ENCODE data around the gene TUBGCP6. TPM values are rescaled to one million over a fixed set of nuclear protein-coding genes. Genes with fewer than 3 reads are reported as not detected.

TUBGCP6 gene
- total RNA-seq, 2 experiments from 2014 or later, result 41.4 to 43.8 TPM

DNA sequence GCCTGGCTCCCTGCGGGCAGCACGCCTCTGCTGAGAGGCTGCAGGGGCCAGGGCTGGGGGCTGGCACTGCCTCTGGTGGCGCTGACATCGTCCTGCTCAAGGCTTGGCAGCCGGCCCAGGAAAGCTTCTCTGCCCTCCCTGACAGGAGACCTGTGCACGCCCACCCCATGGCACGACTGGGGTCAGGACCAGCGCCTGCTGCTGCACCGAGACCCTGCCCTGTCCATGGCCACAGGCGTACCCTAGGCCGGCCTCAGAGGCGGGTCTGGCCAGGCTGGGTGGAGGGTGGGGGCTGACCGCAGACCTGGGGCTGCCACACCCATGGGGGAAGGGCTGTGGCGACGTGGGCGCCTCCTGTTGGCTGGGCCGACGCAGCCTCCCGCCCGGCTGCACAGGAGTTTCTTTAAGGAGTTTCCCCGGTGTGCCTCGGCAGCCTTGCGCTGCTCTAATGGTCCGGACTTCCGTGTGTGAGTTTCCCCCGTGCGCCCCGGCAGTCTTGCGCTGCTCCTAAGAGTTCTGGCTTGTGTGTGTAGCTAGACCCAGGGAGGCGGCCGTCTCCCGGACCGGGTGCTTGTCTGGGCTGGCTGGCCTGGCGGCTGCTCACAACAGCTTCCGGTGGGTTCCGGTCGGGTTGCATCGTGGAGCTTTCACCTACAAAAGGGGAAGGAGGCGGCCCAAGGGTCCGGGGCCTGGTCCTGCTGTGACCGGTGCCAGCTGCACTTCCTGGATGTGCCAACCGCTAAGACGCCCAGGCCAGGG lies 54.5 kb downstream of the TUBGCP6 start:
- Mint-ChIP-seq H3K9me3 (no peaks in the 10 kb centered on the region), H3K36me3 (peaks cover 16% of the 10 kb centered on the region), H3K4me3 (peak overlapping the region; percentile 87), H3K27me3 (no peaks in the 10 kb centered on the region), H3K4me1 (ENCODE audit: low read depth) (peaks cover 44% of the 10 kb centered on the region), H3K27ac (peak overlapping the region; percentile 98)
- CTCF ChIA-PET, result interaction anchor here (0.6 to 2.1 kb wide), 8 partner anchors 14 to 260 kb away, joined by 3 to 11 read pairs (median 4); no protein-coding TSS in a partner anchor
- intact Hi-C loops (cut with micrococcal nuclease), result loop anchor here (2.0 to 5.0 kb wide), 4 partner anchors 52 to 337 kb away; partner anchors contain the start of genes PIM3 and SCO2
- peak; percentile 86 for DNase-seq
- POLR2A ChIA-PET, result interaction anchor here (0.5 to 2.8 kb wide), 9 partner anchors 8 to 228 kb away, joined by 3 to 12 read pairs (median 3); partner anchors contain the start of genes PANX2 and SELENOO

DNA sequence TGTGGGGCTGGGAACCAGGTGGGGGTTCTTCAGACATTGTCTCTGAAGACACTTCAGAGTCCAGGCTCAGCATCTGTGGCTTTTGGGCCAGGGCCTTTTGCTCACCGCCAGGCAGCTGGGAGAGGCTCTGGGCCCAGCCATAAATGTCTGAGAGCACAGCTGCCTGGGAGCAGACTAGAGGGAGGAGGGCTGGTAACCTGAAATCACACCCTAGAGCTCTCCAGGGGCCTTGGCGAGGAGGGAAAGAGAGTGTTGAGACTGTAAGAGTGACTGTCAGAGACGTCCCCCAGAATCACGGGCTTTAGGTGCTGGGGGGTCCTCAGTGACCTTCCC lies 55.0 kb downstream of the TUBGCP6 start:
- Mint-ChIP-seq H3K36me3 (peaks cover 16% of the 10 kb centered on the region), H3K4me1 (ENCODE audit: low read depth) (peaks cover 45% of the 10 kb centered on the region), H3K27ac (peak overlapping the region; percentile 98), H3K9me3 (no peaks in the 10 kb centered on the region), H3K27me3 (no peaks in the 10 kb centered on the region), H3K4me3 (peak overlapping the region; percentile 87)
- CTCF ChIA-PET, result interaction anchor here (1.0 to 2.1 kb wide), 3 partner anchors 17 to 53 kb away, joined by 3 to 11 read pairs (median 5); no protein-coding TSS in a partner anchor
- intact Hi-C loops (cut with micrococcal nuclease), result loop anchor here (2.0 to 5.0 kb wide), 4 partner anchors 52 to 337 kb away; partner anchors contain the start of genes PIM3 and SCO2
- DNase-seq, result no peak
- POLR2A ChIA-PET, result no interaction called here

DNA sequence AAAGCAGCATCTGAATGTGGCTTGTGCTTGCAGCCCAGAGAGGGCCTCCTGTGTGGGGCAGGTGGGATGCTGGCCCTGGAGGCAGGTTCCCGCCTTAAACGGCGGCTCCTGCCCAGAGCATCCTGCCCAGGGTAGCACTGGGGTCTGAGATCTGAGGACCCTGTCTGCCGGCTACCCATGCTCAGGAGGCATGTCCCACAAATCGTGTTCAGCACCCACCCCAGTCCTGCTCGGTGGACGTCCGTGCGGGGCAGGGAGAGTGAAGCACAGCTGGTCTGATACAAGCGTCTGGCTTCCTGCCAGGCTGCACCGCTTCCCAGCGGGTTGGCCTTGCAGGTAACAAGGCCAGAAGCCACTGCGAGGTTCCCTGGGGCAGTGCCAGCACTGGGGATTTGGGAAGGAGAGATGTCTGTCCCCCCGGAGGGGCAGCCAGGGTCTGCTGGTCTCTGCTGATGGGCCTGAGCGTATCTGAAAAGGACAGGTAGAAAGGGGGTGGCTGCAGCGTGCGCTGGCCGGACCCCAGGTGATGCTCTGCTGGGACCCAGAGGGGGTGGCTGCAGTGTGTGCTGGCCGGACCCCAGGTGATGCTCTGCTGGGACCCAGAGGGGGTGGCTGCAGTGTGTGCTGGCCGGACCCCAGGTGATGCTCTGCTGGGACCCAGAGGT lies 55.5 kb downstream of the TUBGCP6 start:
- H3K36me3 Mint-ChIP-seq, result peaks cover 16% of the 10 kb centered on the region

DNA sequence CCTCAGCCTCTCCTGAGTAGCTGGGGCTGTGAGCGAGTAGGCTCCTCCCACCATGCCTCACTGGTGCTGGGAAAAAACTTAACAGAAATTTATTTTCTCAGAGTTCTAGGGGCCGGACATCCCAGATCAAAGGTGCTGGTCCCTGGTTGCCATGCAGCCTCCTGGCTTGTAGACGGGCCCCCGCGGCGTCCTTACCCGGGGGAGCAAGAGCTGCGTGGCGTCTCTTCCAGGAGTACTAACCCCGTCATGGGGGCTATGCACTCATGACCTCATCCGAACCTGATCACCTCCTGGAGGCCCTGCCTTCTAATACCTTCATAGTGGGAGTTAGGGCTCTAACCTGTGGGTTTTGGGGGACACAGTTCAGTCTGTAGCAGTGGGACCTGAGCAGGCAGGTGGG lies 56.5 kb downstream of the TUBGCP6 start:
- no peak overlapping the region for H3K4me3 Mint-ChIP-seq
- peaks cover 49% of the 10 kb centered on the region for H3K4me1 Mint-ChIP-seq (ENCODE audit: low read depth)
- H3K27ac Mint-ChIP-seq, result no peak overlapping the region
- H3K36me3 Mint-ChIP-seq, result peaks cover 16% of the 10 kb centered on the region
- ChIA-PET CTCF (no interaction called here), POLR2A (no interaction called here)
- no peaks in the 10 kb centered on the region for H3K9me3 Mint-ChIP-seq
- no peaks in the 10 kb centered on the region for H3K27me3 Mint-ChIP-seq
- intact Hi-C loops (cut with micrococcal nuclease), result no loop called here
- no peak for DNase-seq

More for the DNA sequence above, 55.5 kb downstream of the TUBGCP6 start:
- Mint-ChIP-seq H3K9me3 (no peaks in the 10 kb centered on the region), H3K4me3 (peak overlapping the region; percentile 29), H3K4me1 (ENCODE audit: low read depth) (peaks cover 48% of the 10 kb centered on the region), H3K27me3 (no peaks in the 10 kb centered on the region), H3K27ac (peak overlapping the region; percentile 98)
- intact Hi-C loops (cut with micrococcal nuclease), result no loop called here
- POLR2A ChIA-PET, result no interaction called here
- CTCF ChIA-PET, result interaction anchor here (1.0 to 2.1 kb wide), 3 partner anchors 18 to 53 kb away, joined by 3 to 11 read pairs (median 5); no protein-coding TSS in a partner anchor
- no peak for DNase-seq

DNA sequence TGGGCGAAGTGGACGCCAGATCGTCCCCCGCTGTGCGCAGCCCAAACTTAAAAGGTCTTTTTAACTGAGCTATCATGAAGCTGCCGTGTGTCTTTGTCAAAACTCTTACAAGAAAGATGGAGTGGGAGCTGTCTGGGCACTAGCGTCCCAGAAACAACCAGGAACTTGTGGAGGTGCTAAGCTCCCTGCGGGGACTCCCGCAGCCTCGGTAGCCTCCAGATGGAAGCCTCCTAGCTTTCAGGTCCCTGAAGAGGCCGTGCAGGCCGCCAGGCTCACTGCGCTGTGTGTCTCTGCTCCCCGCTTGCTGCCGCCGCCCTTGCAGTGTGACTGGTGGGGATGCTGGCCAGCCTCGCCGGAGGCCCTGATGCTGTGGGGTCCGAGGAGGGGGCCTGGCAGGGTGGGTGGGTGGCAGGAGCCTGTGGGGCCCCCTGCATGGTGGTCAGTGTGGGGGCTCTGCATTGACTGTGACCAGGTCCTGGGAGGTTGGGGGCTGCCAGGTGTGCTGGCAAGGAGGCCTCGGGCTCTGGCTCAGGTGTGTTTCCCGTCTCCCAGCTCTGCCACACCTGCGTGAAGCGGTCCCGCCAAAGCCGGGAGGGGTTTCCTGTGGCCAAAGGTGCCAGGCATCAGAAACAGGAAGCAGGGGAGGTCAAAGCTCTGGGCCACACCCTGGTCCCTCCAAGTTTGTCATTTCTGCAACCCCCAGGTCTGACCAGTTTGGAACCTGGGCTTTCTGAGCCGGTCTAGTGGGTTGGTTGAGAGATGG lies 57.9 kb downstream of the TUBGCP6 start:
- H3K9me3 Mint-ChIP-seq, result no peaks in the 10 kb centered on the region
- ChIA-PET POLR2A (interaction anchor here (1.2 to 1.4 kb wide), 2 partner anchors 12 to 338 kb away, joined by 3 to 4 read pairs; partner anchors contain the start of gene SCO2), CTCF (interaction anchor here (0.9 to 1.1 kb wide), 3 partner anchors 37 to 57 kb away, joined by 3 read pairs; partner anchors contain the start of gene TUBGCP6)
- peaks cover 10% of the 10 kb centered on the region for H3K36me3 Mint-ChIP-seq
- peak overlapping the region; percentile 88 for H3K4me3 Mint-ChIP-seq
- peak; percentile 38 for DNase-seq
- H3K27me3 Mint-ChIP-seq, result no peaks in the 10 kb centered on the region
- intact Hi-C loops (cut with micrococcal nuclease), result no loop called here
- peaks cover 37% of the 10 kb centered on the region for H3K4me1 Mint-ChIP-seq (ENCODE audit: low read depth)
- peak overlapping the region; percentile 89 for H3K27ac Mint-ChIP-seq

DNA sequence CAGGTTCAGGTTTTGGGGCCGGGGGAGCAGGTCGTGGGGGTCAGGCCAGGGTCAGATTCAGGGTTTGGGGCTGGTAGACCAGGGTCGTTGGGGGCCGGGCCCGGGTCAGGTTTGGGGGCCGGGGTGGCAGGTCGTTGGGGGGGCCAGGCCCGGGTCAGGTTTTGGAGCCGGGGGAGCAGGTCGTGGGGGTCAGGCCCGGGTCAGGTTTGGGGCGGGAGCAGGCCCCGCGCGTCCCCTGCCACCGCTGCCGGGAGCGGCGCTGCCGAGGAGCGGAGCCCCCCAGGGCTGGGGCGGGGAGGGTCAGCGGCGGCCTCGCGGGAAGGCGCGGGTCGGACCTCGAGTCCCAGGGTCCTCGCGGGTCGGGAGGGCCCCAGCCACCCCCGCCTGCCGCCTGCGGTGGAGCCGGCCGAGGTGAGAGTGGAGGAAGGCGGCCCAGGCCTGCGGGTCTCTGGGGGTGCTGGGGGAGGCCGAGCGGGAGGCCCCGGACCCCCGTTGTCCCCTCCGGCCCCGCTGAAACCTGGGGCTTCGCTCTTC lies 58.6 kb downstream of the TUBGCP6 start:
- Mint-ChIP-seq H3K36me3 (peaks cover 5% of the 10 kb centered on the region), H3K4me3 (peak overlapping the region; percentile 88), H3K27me3 (no peaks in the 10 kb centered on the region), H3K27ac (peak overlapping the region; percentile 89), H3K4me1 (ENCODE audit: low read depth) (peaks cover 30% of the 10 kb centered on the region), H3K9me3 (no peaks in the 10 kb centered on the region)
- ChIA-PET CTCF (interaction anchor here (0.9 kb wide), 1 partner anchor 58 kb away, joined by 3 read pairs; the partner anchor contains the start of gene TUBGCP6), POLR2A (interaction anchor here (1.2 to 1.4 kb wide), 2 partner anchors 11 to 339 kb away, joined by 3 to 4 read pairs; partner anchors contain the start of gene SCO2)
- intact Hi-C loops (cut with micrococcal nuclease), result no loop called here
- no peak for DNase-seq

DNA sequence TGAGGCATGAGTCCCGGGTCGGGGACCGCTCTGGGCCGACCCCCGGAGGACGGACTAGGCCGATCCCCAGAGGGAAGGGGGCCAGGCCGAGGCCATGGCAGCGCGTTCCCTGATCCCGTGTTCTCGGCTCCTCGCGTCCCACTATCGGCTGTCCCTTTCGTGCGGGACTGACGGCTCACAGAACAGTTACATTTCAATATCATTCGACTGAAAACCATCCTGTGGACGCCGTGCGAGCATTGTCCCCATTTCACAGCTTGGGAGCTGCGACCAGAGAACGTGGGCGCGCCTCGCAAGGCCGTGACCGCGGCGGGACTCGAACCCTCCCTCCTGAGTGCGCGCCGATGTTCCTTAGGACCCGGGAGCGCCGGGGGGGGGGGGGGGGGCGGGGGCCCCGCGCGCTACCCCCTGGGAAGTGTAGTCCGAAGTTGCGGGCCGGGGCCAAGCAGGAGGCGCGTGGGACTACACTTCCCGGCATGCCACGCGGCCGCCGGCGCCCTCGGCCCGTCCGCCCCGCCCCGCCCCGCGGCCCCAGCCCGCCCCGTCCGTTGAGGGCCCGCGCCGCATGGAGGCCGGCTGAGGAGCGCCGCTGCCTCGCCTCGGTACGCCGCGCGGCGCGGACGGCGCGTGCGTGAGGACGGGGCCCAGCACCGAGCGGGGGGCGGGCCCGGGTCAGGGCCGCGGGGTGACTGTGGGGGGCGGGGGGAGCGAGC lies 59.3 kb downstream of the TUBGCP6 start, which contains the start of gene TRABD:
Gene TRABD (plus strand): TSS at position 539 of the 713 bp plus-strand sequence. CDS start 7,148 bp downstream, outside the sequence.
- H3K4me1 Mint-ChIP-seq (ENCODE audit: low read depth), result peaks cover 28% of the 10 kb centered on the region
- H3K27ac Mint-ChIP-seq, result peak within 1 kb of the TSS; percentile 89
- POLR2A ChIA-PET, result no interaction called here
- CTCF ChIA-PET, result interaction anchor here (0.6 kb wide), 1 partner anchor 147 kb away, joined by 4 read pairs; no protein-coding TSS in a partner anchor
- peaks cover 3% of the 10 kb centered on the region for H3K36me3 Mint-ChIP-seq
- intact Hi-C loops (cut with micrococcal nuclease), result loop anchor here (1.0 to 2.0 kb wide), 2 partner anchors 15 kb away; partner anchors contain the start of gene PANX2
- peak within 1 kb of the TSS; percentile 88 for H3K4me3 Mint-ChIP-seq
- peak; percentile 93 for DNase-seq
- H3K27me3 Mint-ChIP-seq, result no peaks in the 10 kb centered on the region
- H3K9me3 Mint-ChIP-seq, result no peaks in the 10 kb centered on the region

DNA sequence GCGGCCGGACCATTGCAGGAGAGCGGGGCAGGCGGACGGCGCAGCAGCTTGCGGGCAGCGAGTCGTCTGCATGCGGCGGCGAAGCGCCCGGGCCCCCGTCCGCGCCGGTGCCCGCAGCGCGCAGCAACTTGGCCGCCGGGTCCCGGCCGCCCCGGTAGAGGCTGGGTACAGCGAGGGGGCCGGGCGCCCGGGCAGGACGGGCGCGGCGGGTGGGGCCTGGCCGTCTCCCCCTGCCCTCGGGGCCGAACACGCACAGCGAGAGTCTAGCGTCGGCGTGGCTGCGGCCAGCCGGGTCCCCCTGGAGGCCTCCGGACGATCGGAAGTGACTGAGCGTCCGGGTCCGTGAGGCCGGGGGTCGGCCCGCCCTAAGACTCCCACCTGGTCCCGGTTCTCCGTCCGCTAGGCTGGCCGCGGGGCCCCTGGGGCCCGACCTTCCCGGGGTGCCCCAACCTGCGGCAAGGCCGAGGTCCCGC lies 59.9 kb downstream of the TUBGCP6 start:
- CTCF ChIA-PET, result interaction anchor here (0.6 to 1.4 kb wide), 2 partner anchors 11 to 147 kb away, joined by 4 read pairs; no protein-coding TSS in a partner anchor
- intact Hi-C loops (cut with micrococcal nuclease), result loop anchor here (1.0 to 2.0 kb wide), 2 partner anchors 14 to 15 kb away; partner anchors contain the start of gene PANX2
- POLR2A ChIA-PET, result no interaction called here
- Mint-ChIP-seq H3K36me3 (peaks cover 3% of the 10 kb centered on the region), H3K27me3 (no peaks in the 10 kb centered on the region), H3K4me1 (ENCODE audit: low read depth) (peaks cover 26% of the 10 kb centered on the region), H3K9me3 (no peaks in the 10 kb centered on the region), H3K27ac (no peak overlapping the region), H3K4me3 (peak overlapping the region; percentile 79)
- no peak for DNase-seq

DNA sequence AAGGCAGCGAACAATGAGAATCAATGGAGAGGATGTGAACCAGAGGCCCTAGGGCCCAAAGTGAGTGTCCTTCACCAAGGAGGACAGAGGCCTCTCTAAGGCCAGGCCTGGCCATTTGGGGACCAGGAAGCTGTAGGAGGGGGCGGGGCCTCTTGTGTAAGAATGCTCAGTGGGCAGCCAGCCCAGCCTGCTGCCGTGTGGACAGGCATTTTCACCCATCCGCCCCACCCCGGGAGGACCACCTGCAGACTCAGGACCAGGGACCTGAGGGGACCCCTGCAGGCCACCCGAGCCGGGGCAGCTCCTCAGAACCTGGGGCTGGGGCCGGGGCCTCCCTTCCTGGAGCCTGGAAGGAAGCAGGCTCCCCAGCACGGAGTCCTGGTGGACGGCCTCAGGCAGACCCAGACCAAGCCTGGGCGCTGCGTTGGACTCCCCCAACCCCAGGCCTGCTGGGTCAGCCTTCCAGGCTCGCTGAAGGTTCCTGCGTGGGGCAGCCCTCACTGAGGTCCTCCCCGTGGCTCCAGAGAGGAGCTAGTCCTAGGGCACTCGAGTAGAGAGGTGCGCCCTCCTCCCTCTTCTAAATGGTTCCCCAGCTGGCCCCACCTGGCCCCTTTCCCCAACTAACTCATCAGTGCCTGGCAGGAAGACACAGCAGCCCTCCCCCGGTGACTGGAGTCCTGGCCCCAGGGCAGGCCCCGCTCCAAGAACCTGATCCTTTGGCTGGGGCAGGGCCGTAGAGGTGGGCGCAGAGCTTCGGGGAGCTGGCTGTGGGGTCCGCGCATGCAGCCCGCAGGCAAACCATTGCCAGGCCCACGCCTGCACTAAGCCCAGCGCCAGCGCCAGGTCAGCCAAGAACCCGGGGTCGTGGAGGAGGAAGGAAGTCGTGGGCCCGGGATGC lies 60.6 kb downstream of the TUBGCP6 start:
- Mint-ChIP-seq H3K36me3 (peaks cover 3% of the 10 kb centered on the region), H3K4me1 (ENCODE audit: low read depth) (peaks cover 21% of the 10 kb centered on the region), H3K9me3 (no peaks in the 10 kb centered on the region), H3K27me3 (peaks cover 5% of the 10 kb centered on the region), H3K27ac (no peak overlapping the region), H3K4me3 (peak overlapping the region; percentile 69)
- DNase-seq, result no peak
- ChIA-PET POLR2A (no interaction called here), CTCF (interaction anchor here (1.4 kb wide), 1 partner anchor 11 kb away, joined by 4 read pairs; no protein-coding TSS in a partner anchor)
- intact Hi-C loops (cut with micrococcal nuclease), result loop anchor here (2.0 kb wide), 1 partner anchor 13 kb away; the partner anchor contains the start of gene PANX2

Data from activated CD4-positive, alpha-beta memory T cell treated with anti-CD3 and anti-CD28 coated beads for 36 hours (primary cell).